ENCODE results near the gene MS4A2. TPM values are rescaled to one million over a fixed set of nuclear protein-coding genes. Genes with fewer than 3 reads are reported as not detected.
"Not testable (repeated sequence)": the region's sequence is repeated elsewhere in the genome, so short reads cannot be mapped to it uniquely, and the experiment has no call there.

MS4A2 gene
- polyA plus RNA-seq (ENCODE audit: insufficient read length in 4 of 4) = under 1 TPM in 1 of 4 donors, not detected in 3; 0.04 TPM

- DNase-seq (ENCODE audit: low read depth in 4 of 4, low spot score in 3 of 4) = no peak
These were observed at the start of gene MS4A2 for GRCh38 chr11:60088364-60088763. TSS of gene MS4A2 (plus strand) at chr11:60088664. CDS start at chr11:60088766, 102 bp downstream.

GRCh38 chr11:60040109-60040508 is 48.4 kb upstream of the MS4A2 start, which contains the start of gene OOSP2:
TSS of gene OOSP2 (plus strand) at chr11:60040409. CDS start at chr11:60040460, 51 bp downstream.
- no peak for DNase-seq (ENCODE audit: low read depth in 4 of 4, low spot score in 3 of 4)

GRCh38 chr11:60050422-60050821 is 38.0 kb upstream of the MS4A2 start:
- DNase-seq (ENCODE audit: low read depth in 4 of 4, low spot score in 3 of 4) = not testable (repeated sequence)

GRCh38 chr11:60050839-60051238 is 37.6 kb upstream of the MS4A2 start:
- DNase-seq (ENCODE audit: low read depth in 4 of 4, low spot score in 3 of 4) = not testable (repeated sequence)

GRCh38 chr11:60056349-60056969 is 32.0 kb upstream of the MS4A2 start, which contains the start of gene MS4A3:
TSS of gene MS4A3 (plus strand) at chr11:60056665. CDS start at chr11:60061161, 4,496 bp downstream.
- no peak for DNase-seq (ENCODE audit: low read depth in 4 of 4, low spot score in 3 of 4)

GRCh38 chr11:60059052-60059451 is 29.4 kb upstream of the MS4A2 start:
- DNase-seq (ENCODE audit: low read depth in 4 of 4, low spot score in 3 of 4) = no peak

GRCh38 chr11:60059521-60060240 is 28.8 kb upstream of the MS4A2 start:
- DNase-seq (ENCODE audit: low read depth in 4 of 4, low spot score in 3 of 4) = no peak

- DNase-seq (ENCODE audit: low read depth in 4 of 4, low spot score in 3 of 4) = no peak
These were observed 24.4 kb upstream of the MS4A2 start for GRCh38 chr11:60064111-60064510.

GRCh38 chr11:60065801-60066200 is 22.7 kb upstream of the MS4A2 start:
- no peak for DNase-seq (ENCODE audit: low read depth in 4 of 4, low spot score in 3 of 4)

- no peak for DNase-seq (ENCODE audit: low read depth in 4 of 4, low spot score in 3 of 4)
These were observed 19.0 kb upstream of the MS4A2 start for GRCh38 chr11:60069450-60069849.

GRCh38 chr11:60071644-60072043 is 16.8 kb upstream of the MS4A2 start:
- not testable (repeated sequence) for DNase-seq (ENCODE audit: low read depth in 4 of 4, low spot score in 3 of 4)

GRCh38 chr11:60077216-60077817 is 11.1 kb upstream of the MS4A2 start:
- DNase-seq (ENCODE audit: low read depth in 4 of 4, low spot score in 3 of 4) = no peak

- no peak for DNase-seq (ENCODE audit: low read depth in 4 of 4, low spot score in 3 of 4)
These were observed 10.5 kb upstream of the MS4A2 start for GRCh38 chr11:60077981-60078380.

GRCh38 chr11:60078745-60079144 is 9.7 kb upstream of the MS4A2 start:
- no peak for DNase-seq (ENCODE audit: low read depth in 4 of 4, low spot score in 3 of 4)

- no peak for DNase-seq (ENCODE audit: low read depth in 4 of 4, low spot score in 3 of 4)
These were observed 7.9 kb upstream of the MS4A2 start for GRCh38 chr11:60080535-60080934.

- DNase-seq (ENCODE audit: low read depth in 4 of 4, low spot score in 3 of 4) = no peak
These were observed 3.7 kb upstream of the MS4A2 start for GRCh38 chr11:60084631-60085273.

- DNase-seq (ENCODE audit: low read depth in 4 of 4, low spot score in 3 of 4) = no peak
These were observed 2.6 kb upstream of the MS4A2 start for GRCh38 chr11:60085909-60086308.

- DNase-seq (ENCODE audit: low read depth in 4 of 4, low spot score in 3 of 4) = no peak
These were observed 1.2 kb upstream of the MS4A2 start for GRCh38 chr11:60087239-60087638.

- DNase-seq (ENCODE audit: low read depth in 4 of 4, low spot score in 3 of 4) = no peak
These were observed 7.1 kb downstream of the MS4A2 start for GRCh38 chr11:60095477-60096120.

GRCh38 chr11:60097189-60097588 is 8.7 kb downstream of the MS4A2 start:
- no peak for DNase-seq (ENCODE audit: low read depth in 4 of 4, low spot score in 3 of 4)

- DNase-seq (ENCODE audit: low read depth in 4 of 4, low spot score in 3 of 4) = no peak
These were observed 10.0 kb downstream of the MS4A2 start for GRCh38 chr11:60098508-60098907.

Measured in right renal pelvis (tissue), 4 donors.